HG03108 (cell line): ENCODE measurements around the gene TARDBP.
"Not testable (repeated sequence)": the region's sequence is repeated elsewhere in the genome, so short reads cannot be mapped to it uniquely, and the experiment has no call there.

Experiments
- ATAC-seq: cut with Tn5 transposase; IDR thresholded peaks from one replicate; pipeline ENCODE4 v1.9.1; 2021; ENCODE audit warnings: moderate library complexity; ENCODE audit not compliant: unreplicated experiment

TARDBP gene

GRCh38 chr1:11042065-11042464, 29.6 kb downstream of the TARDBP start:
- no peak for ATAC-seq

GRCh38 chr1:11042995-11043874, 30.8 kb downstream of the TARDBP start:
- no peak for ATAC-seq

GRCh38 chr1:11044086-11044848, 31.8 kb downstream of the TARDBP start:
- ATAC-seq, result no peak

- no peak for ATAC-seq
These were observed 32.5 kb downstream of the TARDBP start for GRCh38 chr1:11044849-11045427.

GRCh38 chr1:11045428-11046269, 33.2 kb downstream of the TARDBP start:
- no peak for ATAC-seq

- no peak for ATAC-seq
These were observed 33.8 kb downstream of the TARDBP start for GRCh38 chr1:11046270-11046566.

- no peak for ATAC-seq
These were observed 34.3 kb downstream of the TARDBP start, which contains the start of gene MASP2 for GRCh38 chr1:11046625-11047365. MASP2 (minus strand) TSS chr1:11047239; CDS start chr1:11047207, 32 bp downstream.

GRCh38 chr1:11051121-11051520, 38.7 kb downstream of the TARDBP start:
- ATAC-seq, result not testable (repeated sequence)

GRCh38 chr1:11051781-11052511, 39.5 kb downstream of the TARDBP start:
- ATAC-seq, result no peak

- no peak for ATAC-seq
These were observed 40.6 kb downstream of the TARDBP start for GRCh38 chr1:11052839-11053757.

GRCh38 chr1:11053758-11054137, 41.3 kb downstream of the TARDBP start:
- no peak for ATAC-seq

GRCh38 chr1:11054181-11054580, 41.7 kb downstream of the TARDBP start:
- ATAC-seq, result no peak

- ATAC-seq, result no peak
These were observed 42.2 kb downstream of the TARDBP start for GRCh38 chr1:11054666-11055065.

GRCh38 chr1:11055676-11056075, 43.2 kb downstream of the TARDBP start:
- no peak for ATAC-seq

- no peak for ATAC-seq
These were observed 44.0 kb downstream of the TARDBP start for GRCh38 chr1:11056504-11056903.

- ATAC-seq, result no peak
These were observed 45.0 kb downstream of the TARDBP start for GRCh38 chr1:11057477-11057876.

GRCh38 chr1:11058026-11058425, 45.6 kb downstream of the TARDBP start:
- ATAC-seq, result no peak

GRCh38 chr1:11058595-11059154, 46.2 kb downstream of the TARDBP start:
- ATAC-seq, result no peak
